Measurements from ENCODE around the gene STRN4.

STRN4 gene

DNA sequence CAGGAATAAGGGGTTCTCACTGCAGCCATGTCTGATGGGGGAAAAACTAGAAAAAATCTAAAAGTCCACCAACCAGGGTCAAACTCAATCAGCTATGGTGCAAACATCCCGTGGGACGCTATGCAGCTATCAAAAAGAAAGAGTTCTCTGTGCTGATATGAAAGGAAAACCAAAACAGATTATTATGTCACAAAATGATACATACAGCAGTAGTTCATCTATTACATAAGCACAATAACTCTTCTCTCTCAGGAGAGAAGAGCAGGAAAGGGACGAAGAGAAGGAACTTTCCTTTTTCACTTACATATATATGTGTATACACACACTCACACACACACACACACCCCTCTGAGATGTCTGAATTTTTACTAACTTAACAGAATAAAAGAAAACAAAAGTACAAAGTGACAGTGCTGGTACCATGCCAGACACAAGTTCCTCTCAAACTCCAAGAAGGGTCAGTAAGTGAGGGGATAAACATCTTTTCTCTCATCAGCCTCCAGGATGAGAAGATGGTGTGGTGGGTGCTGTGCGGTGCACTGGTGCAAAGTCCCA, 3.2 kb downstream of the STRN4 start:
- DNase-seq, result no peak

DNA sequence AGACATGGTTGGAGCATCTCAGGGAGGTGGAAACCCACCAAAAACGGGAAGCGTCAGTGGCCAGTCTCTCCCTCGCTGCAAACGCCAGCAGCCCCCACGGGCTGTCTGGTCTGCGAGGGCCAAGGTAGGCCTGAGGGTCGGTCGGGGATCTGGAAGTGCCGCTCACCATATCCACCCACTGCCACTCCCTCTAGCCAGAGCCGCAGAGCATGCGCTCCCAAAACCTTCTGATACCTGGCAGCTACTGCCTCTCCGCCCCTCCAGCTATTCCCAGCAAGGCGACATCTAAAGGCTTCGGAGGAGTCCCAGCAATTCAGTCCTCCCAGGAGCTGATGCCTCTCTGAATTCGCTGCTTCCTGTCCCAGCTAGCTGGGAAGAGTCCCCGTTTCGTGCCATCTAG, 4.8 kb downstream of the STRN4 start:
- no peak for DNase-seq

DNA sequence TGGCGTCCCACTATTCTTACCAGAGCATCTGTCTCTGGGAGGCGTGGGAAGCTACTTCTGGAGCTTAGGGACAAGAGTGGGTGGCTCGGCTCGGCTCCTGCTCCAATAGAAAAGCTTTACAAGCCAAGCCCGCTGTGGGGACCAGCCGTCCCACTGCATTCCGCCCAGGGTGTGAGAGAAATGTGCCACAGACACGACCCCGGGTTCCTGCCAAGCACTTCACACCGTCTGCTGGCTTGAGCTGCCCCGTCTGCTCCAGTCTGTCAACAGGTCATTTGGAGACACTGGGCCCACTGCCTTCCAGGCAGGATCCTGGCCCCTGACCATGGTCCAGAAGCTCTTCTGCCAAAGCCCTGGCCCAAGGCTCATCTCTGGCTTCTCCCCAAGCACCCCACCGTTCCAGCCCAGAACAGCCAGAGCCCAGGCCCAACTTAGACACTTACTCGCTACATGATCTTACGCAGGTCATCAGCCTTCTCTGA, 6.9 kb downstream of the STRN4 start:
- no peak for DNase-seq

DNA sequence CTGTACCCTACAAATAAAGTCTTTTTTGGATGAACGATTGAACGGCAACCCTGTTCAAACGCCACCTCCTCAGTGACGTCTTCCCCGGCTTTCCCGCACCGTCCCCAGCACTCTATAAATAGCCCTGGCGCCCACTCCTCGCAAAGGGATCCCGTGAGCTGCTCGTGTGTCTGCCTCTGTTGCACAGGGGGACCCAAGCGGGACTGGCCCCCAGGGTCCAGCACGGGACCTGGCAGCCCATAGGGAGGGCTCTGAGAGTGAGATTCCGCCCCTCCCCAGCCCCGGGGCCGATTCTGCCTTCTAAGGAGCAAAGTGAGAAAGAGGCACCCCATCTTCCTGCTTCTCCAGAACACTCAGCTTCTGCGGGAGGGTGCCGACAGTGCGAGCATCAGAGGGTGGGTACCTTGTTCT, 8.5 kb downstream of the STRN4 start:
- no peak for DNase-seq

DNA sequence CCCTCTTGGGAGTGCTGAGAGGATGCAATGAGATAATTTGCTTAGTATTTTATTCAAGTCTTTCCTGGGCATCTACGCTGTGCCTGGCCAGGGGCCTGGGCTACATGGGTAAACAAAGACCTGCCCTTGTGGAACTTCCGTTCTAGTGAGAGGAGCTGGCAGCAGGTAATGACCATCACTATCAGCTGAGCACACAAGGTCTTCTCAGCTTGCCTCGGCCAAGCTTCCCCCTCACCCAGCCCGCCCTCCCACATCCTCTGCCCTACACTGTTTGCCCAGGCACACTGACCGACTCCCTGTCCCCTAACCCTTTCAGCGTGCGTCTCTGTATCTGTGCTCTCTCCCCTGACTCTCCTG, 9.0 kb downstream of the STRN4 start:
- DNase-seq, result no peak

DNA sequence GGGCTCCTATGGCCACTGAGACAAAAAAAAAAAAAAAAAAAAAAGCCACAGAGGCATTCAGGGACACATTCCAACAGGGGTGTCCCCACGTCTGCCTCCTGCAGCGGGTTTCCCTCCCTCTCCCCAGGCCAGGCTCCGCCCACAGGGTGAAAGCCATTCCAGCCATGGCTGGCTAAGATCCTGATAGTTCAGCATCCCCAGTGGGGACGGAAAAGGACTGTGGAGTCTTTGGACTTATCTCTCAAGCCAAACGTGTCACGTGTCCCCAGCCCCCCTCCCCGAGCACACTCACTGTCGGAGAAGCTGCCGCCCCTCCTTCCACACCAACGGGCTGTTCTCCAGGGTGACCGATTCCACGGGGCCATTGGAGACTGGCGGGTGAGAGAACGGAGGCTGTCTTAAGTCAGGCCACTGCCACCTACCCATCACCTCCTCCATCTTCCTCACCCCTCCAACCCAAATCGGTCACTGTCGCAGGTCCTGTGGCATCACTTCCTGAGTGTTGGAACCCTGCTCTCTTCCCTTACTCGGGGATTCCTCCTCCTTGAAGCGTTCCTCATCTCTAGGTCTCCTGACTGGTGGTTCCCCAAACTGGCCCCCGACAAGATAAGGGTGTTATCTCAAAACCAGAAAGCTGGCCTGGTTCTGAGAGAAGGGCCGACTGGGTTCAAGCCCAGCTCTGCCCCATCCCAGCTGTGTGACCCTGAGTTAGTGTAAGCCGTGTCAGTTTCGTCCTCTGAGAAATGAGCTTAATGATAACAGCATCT, 9.5 kb downstream of the STRN4 start:
- no peak for DNase-seq

DNA sequence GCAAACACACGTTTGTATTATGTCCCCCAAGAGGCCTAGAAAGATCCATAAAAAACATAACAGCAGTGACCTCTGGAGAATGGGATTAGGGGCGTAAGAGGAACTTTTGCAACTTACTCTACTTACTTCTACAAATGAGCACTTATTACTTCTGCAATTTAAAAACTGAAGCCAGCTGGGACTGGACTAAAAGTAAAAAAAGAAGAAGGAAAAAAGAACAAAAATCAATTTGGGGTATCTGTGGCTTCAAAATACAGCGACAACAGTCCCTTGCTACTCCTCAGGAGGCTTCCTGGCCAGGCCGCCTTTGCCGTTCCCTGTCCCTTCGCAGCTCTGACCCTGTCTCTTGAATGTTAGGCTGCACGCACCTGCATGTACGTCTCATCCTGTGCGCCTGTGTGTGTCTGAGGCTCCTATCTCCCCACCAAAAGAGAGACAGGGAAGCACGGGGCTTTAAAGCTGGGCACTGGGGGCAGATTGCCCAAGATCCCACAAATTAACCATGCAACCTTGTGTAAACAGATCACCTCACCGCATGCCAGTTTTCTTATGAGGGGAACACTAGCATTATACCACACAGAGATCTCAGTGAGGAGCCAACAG, 12.5 kb downstream of the STRN4 start:
- DNase-seq, result no peak

DNA sequence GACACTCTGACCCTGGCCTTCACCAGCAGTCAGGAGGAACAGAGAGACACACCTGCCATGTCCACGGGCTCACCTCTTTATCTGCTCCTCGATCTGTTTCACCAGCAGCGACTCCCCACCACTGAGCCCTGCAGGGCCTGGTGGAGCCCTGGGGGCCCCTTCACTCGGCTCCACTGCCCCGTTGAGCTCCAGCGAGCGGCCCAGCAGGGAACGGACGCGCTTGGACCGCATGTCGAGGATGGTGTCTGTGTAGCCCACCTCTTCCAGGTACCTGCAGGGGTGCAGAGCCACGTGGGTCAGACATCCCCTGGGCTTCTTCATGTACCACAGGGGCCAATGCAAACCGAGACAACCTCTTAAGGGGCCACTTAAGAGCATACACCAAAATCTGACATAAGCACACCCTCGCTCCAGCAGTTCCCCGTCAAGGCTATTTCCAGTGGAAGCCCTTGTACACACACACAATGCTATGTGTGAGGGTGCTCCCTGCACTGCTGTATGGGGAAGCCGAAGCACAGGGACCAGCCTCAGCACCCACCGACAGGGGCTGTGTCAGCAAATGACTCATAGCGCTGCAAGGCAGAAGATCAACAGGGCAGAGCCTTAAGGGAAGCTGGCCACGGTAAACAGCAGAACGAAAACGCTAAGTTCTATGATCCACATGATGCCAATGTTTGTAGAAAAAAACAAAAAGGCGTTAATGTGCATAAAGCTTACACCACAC, 13.1 kb downstream of the STRN4 start:
- DNase-seq, result no peak

DNA sequence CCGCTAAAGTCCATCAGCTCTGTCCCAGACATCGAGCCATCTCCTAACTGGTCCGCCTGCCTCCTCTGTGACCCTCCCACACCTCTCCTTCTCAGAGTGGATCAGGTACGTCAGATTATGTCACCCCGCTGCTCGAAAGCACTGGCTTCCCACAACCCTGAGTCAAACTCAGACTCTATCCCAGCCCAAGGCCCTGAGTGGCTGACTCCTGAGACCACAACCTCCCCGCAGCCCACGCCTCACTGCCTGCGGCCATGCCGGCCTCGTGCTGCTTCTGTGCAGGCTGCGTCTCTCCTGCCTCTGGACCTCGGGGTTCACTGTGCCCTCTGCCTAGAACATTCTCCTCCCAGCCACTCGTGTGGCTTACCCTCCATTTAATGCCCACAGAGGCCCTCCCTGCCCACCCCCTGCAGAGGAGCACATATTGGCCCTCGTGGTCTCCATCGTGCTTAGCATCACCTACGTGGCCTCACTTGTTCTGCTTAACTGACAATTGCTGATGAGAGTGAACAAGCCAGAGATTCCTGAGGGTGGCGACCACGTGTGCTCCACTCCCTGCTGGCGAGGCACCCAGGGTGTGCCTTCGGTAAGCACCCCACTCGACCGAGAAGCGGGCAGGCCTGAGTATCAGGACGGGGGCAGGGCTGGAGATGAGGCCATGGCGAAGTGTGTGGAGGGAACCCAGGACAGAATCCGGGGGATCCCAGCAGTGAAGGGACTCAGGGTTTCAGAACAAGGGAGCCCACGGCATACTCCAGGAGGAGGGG, 13.9 kb downstream of the STRN4 start:
- DNase-seq, result no peak

DNA sequence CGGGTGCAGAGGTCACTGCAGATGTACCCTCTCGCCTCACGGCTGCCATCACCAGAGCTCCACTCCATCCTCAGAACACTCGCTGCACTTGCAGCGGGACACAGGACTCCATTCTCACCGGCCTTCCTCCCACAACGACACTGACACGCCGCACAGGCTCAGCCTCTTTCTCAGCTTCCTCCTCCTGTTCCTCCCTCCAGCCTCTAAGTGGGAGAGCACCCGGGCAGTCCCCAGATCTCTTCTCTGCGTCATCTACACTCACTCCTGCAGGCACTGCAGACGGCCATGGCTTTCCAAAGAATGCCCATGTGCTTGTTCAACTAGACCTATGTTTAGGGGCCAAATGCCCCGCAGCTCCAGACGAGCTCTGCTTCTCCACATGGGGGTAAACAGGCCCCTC, 14.7 kb downstream of the STRN4 start:
- no peak for DNase-seq

DNA sequence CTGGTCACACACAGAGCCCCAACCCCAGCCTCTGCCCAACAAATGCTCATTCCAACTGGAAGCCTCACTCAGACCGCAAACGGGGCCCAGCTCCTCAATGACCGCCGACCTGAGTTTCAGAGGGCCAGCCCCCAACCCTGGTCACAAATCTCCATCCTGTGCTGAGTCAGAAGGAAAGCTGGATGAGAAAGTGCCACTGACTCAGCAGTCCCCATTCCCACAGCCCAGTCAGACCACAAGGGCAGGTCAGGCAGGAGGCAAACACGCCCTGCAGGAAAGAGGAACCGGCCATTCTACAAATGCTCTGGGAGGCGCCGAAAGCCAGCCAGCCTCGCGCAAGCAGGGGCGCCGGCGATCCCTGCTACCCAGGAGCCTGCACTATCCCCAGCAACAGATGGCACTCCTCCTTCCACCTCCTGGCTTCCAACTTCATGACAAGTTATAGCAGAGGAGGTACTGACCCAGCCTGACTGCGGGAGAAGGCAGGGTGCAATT, 15.2 kb downstream of the STRN4 start:
- no peak for DNase-seq

DNA sequence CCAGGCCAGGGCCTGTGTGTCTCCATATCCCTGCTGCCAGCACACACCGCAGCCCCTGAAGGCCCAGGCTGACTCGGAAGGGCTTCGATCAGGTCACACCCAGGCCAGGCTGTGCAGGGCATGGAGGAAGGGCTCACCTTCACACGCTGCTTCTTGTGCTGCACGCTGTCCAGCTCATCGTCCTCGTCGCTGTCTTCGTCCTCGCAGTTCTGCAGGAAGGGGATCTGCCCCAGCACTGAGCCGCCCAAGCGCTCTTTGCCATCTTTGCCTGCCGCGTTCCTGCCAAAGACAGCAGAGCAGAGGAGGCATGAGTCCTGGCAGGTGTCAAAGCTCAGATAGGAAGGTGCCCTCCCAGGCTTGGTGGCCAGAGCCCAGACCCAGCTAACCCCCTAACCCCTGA, 15.7 kb downstream of the STRN4 start:
- no peak for DNase-seq

DNA sequence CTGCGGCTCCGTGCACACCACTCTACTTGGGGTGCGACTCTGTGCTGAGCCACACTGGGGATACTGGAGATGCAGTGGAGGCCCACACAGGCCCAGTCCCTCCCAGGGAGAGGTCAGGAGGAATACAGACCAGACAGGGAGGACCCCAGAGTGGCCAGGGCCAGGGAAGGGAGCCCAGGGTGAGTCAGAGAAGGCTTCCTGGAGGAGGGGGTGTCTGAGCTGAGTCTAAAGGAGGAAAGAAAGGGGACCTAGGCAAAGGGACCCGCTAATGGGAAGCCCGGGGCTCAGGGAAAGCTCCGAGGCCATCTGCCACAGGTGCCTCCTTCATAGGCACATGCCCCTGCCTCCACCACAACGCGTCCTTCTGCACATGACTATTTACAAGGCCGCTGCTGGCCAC, 16.1 kb downstream of the STRN4 start:
- no peak for DNase-seq

DNA sequence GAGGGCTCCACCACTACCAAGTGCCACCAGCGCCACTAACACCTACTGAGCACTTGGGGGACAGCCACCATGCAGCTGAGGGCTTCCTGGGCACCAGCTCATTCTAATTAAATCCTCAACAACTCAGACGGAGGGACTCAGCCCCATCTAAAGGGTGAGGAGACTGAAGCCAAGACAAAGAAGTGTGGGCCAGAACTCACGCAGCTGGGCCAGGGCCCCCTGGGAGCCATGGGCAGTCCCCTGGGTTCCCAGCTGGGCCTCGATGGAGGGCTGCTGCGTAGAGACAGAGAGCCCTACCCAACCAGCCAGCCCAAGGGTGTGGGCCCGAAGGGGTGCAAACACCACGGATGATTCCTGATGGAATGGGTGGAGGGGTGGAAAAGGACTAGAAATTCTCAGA, 16.6 kb downstream of the STRN4 start:
- DNase-seq, result no peak

DNA sequence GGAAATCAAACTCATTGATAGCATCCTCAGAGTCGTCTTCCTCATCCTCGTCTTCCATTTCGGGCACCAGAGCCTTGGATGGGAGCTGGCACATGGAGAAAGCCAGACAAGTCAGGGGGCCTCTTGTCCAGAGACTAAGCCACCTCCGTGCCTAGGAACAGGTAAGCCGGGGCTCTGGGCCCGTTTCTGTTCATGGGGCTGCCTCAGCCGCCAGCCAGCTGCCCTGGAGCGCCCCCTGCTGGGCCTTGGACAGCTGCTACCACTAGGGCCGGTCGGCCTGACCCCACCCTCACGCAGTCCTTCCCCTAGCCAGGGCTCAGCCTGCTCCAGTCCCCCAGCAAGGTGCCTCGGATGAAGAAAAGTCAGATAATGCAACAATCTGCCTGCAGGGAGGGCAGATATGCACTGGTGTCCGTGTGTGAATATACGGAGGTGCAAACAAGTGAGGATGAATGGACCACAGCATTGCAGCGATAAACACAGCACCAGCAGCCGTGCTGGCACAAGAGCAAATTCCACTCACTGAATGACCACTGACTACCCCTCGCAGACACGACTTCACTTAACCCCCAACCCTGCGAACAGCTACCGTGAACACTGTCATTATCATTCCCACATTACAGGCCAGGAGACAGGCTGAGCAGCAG, 17.4 kb downstream of the STRN4 start:
- DNase-seq, result no peak

DNA sequence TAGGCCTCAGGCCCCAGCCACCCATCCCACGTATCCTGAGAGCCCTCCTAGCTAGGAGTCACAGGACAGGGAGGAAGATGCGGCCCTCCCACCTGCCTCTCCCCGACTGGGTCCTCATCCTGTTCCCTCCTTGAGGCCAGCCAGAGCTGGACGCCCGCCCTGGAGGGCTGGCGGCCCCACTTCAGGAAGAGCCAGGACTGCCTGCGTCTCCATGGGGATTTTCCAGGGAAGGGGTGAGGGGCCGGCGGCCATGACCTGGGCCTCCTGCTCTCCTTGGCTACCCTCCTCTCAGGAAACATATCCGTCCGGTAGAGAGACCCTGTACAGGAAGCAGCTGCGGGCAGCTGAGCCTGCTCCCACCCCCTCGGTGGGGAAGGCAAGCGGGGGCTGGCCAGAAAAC, 18.0 kb downstream of the STRN4 start:
- no peak for DNase-seq

DNA sequence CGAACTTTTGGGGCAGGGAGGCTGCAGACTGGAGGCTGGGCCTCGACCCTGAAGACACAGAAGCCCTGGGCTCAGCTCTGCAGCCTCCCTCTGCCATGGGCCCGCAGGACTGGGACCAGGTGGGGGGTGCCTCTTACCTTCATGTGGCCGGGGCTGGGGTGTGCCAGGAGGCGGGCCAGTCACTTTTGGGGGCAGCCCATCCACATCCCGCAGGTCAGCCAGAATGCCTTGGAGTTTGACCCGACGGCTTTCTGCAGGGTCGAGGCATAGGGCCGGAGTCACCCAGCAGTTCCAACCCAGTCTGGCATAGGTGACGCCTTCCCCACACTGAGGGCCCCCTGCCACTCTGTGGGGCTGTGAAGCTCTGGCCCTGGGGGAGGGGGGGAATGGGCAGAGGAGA, 18.5 kb downstream of the STRN4 start:
- DNase-seq, result no peak

DNA sequence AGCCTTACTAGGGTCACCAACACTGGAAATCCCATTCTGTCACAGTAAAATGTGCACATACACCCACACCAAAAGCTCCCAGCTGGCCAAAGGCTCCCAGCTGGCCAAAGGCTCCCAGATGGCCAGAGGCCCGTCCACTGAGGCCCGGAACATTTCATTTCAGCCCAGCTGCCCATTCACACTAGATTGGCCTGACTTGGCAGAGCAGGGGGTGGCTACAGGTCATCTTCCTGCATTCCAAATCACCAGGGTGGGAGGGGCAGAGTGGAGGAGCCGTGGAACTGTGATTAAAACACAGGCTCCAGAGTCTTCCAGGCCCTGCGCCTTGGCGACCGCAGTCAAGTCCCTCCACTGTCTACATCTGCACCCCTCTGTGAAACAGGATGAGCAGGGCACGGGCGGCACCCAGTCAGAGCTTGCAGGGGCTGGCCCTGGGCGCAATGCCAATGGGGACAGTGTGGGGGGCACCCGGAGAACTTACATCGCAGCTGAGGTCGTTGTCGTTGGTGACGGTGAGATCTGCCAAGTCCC, 19.2 kb downstream of the STRN4 start:
- DNase-seq, result no peak

DNA sequence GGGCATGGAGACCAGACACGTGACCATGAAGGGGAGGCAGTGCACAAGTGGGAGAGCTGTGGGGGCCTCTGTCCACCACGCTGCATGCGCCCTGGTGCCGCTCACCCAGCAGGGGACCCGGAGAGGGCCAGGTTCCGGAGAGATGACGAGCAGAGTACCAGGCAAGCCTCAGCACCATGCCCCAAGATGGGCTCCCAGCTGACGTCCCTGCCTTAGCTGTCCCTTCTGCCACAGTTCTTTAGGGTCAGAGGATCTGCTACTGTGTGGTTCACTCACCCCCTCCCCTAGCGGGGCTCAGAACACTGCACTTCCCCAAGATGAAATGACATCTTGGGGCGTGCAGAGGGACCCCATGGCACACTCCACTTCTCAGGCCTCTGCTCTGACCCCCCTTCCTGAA, 19.7 kb downstream of the STRN4 start:
- DNase-seq, result no peak

DNA sequence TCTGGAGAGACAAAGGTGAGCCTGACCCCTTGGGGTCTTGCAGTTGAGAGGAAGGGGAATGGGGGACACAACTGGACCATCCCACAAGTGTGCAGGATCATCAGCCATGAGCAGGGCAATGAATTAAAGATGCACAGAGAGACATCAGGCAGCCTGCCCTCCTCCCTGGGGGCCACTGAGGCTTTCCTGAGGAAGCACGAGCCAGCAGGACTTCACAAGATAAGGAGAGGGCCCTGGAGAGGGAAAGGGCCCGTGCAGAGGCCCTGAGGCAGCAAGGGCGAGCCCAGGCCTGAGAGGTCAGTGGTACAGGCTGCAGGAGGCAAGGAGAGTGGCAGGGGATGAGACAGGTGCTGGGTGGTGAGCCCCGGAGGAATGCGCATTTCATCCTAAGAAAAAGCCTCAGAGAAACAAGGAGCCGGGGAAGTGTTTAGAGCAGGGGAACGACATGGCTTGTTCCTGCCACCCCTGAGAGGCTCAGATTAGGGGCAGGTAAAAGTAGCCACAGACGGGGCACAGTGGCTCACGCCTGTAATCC, 20.3 kb downstream of the STRN4 start:
- no peak for DNase-seq

DNA sequence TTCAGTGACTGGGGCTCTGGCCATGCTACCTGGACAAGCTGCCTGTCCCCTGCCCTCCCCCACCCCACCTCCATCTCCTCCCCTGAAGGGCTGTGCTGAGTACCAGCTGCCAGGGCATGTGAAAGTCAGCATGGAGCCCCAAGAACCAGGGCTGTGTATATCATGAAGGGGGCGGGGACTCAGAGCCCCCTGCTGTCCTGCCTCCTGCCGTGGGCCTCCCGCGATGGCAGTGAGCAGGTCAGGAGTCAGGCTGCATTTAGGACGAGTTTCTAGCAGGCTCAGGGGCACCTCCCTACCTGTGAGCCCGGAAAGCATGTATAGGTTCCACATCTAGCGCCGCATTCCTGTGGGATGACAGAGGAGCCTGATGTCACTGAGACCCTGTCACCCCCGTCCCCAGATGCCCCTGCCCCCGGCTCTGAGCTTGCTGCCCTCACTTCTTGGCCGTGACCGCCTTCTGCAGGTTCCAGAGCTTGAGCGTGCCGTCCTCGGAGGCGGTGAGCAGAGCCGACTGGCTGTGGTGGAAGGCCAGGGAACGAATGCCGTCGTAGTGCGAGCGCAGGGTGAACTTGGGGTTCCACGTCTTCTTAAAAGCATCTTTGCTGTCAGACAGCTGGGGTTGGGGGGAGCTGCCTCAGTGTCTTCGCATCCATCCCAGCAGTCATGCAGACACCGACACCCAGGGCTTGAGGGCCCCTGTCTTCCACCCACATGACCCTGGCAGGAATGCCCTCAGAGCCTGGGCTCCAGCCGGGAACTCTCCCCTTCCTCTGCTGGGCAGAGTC, 21.0 kb downstream of the STRN4 start:
- DNase-seq, result no peak

Measured in NCI-H1694 treated with DMSO at 0.1 percent for 48 hours (cell line).